NCI-H2227 (cell line): Measurements from ENCODE around the gene LMBR1.
"Not testable (repeated sequence)": the region's sequence is repeated elsewhere in the genome, so short reads cannot be mapped to it uniquely, and the experiment has no call there.

Experiments
- DNase-seq: peaks from one replicate; lab custom pipeline; 2025; ENCODE audit not compliant: unreplicated experiment; lab: John Stamatoyannopoulos, UW

Gene LMBR1

DNA sequence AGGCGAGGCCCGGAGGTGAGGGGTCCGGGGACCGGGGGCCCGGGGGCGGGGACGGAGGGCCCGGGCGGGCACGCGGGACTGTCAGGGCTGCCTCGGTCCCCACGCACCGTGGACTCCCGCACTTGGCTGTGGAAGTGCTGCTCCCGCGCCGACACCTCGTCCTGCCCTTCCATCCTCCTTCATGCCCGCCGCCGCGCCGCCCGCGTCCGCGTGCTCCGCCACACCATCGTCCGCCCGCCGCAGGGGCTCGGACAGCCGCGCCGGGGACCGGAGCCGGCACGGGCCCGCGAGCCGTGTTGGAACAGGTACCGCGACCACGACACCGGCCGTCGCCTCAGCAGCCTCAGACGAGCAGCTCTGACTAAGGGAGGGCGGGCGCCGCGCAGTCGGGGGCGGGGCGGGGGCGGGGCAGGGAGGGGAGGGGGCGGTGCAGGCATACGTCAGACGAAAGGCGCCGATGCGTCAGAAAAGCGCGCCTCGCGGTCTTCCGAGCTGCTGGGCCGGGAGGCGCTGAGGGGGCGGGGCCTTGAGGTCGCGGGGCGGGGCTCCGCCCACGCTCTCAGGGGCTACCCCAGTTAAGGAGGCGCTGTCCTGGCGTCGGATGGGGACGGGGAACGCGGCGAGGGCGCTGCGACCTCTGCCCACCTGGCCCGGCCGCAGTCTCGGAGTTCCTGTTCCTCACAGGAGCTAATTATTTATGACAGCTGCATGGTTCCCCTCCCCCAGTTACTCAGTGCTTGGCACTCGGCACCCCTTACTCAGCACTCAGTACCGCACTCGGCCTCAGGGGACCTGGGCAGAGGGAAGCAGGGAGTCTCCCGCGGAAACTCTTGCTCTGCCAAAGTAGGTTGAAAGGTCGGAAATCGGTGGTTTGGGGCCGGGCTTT is at the start of gene LMBR1:
TSS of gene LMBR1 (minus strand) at position 363 of the 886 bp plus-strand sequence. CDS start at position 173, 190 bp downstream.
- DNase-seq, result peak; percentile 97

DNA sequence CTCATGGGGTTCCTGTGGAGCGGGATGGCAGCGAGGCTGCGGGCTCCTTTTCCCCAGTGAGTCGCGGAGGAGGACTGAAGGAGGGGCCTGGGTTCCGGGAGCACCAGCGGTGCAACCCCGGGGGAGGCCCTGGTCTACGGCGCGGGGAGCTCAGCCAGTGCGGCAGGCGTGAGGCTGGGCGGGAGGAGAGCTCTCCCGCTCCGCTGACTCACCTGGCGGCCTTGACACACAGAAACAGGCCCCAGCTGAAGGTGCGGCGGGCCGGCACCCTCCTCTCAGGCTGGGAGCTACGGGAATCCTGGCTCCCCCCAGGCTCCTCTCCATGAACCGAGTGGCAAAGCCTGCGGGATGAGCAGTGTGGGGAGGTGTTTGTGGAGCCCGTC is 49.7 kb upstream of the LMBR1 start:
- DNase-seq, result no peak

DNA sequence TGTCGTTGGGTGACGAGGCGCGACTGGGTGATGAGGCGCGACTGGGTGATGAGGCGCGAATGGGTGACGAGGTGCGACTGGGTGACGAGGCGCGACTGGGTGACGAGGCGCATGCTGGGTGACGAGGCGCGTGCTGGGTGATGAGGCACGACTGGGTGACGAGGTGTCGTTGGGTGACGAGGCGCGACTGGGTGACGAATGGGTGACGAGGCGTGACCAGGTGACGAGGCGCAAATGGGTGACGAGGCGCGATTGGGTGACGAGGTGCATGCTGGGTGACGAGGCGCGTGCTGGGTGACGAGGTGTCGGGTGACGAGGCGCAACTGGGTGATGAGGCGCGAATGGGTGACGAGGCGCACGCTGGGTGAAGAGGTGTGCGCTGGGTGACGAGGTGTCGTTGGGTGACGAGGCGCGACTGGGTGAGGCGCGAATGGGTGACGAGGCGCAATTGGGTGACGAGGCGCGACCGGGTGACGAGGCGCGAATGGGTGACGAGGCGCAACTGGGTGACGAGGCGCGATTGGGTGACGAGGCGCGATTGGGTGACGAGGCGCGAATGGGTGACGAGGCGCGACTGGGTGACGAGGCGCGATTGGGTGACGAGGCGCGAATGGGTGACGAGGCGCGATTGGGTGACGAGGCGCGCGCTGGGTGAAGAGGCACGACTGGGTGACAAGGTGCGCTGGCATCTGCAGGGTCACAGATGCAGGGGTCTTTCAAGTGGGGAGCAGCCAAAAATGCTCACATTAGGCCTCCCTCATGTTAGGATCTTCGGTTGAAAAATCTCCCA is 48.6 kb upstream of the LMBR1 start:
- no peak for DNase-seq

- DNase-seq, result no peak
Measured at GRCh38 chr7:156940421-156941122, 47.6 kb upstream of the LMBR1 start.

- not testable (repeated sequence) for DNase-seq
Measured at GRCh38 chr7:156936766-156937165, 43.8 kb upstream of the LMBR1 start.

DNA sequence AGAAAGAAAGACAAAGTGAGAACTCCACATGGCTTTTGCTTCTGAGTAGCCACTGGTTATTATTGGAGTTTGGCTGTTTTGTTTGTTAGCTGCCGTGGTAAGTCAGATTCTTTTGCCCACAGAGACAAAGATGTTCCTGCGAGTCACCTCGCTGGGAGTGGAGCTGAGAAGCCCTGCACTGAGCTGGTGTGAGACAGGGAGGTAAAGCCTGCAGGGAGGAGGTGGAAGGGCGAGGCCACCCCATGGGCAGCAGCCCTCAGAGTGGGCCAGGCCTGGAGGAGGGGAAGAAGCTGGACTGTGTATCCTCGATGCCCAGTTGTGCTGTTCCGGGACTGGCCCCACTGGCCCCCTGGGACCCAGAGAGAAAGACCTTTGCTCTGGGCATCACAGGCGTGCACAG is 42.3 kb upstream of the LMBR1 start:
- no peak for DNase-seq

DNA sequence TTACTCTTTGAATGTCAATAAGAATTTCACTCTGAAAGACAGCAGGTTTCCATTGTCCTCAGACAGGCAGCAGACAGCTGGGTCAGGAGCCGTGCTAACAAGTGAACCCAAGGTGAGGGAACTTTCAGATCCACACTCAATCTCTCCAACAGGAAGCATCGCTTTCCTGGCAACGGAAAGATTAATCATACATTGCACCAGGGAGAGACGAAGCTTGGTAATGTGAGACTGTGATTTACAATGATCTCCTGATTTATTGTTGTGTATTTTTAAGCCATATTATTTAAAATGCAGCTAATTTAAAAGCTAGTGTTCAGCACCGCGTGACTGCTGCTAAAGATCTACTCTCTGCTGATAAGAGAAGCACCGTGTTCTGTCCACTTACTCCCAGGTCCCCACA is 39.0 kb upstream of the LMBR1 start:
- DNase-seq, result peak; percentile 30

DNA sequence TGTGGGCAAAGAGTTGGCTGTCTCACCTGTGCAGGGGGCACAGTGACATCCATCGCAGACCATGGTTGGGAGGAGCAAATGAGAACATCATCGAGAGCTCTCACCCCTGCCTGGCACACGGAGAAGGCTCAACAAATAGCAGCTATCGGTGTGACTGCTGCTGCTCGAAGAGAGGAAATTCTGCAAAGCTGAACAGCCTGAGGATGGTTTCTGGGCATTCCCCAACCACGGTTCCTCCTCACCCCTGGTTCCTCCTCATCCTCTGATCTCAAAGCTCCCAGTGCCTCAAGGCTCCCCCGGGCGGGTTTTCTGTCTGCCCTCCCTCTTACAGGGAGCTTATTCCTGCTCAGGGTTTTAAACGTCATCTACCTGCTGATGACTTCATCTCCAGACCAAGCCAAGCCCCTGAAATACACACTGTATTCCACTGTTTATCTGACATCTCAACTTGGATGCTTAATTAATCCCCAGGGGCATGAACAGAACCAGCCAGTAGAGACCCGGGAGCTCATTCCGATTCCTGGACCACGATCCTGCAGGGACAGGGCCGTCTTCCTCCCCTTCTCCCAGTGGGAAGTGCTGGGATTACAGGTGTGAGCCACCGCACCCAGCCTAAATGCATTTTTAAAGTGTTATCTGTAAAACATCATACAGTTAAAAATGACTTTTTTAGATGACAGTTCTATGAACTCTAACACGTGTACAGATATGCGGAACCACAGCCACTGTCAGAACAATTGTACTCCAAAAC is 37.0 kb upstream of the LMBR1 start:
- DNase-seq, result no peak

GRCh38 chr7:156928406-156928747 is 35.4 kb upstream of the LMBR1 start:
- DNase-seq, result no peak

GRCh38 chr7:156927571-156928405 is 34.8 kb upstream of the LMBR1 start:
- no peak for DNase-seq

- not testable (repeated sequence) for DNase-seq
Measured at GRCh38 chr7:156925821-156926220, 32.8 kb upstream of the LMBR1 start.

DNA sequence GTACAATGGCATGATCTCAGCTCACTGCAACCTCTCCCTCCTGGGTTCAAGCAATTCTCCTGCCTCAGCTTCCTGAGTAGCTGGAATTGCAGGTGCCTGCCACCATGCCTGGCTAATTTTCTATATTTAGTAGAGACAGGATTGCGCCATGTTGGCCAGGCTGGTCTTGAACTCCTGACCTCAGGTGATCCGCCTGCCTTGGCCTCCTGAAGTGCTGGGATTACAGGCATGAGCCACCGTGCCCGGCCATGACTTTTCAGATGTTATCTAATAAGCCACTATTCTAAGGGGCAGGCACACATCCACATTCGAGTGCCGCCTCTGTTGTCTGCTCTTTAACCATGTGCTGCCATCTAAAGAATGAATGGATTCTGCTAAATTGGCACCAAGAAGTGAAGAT is 29.3 kb upstream of the LMBR1 start:
- not testable (repeated sequence) for DNase-seq

GRCh38 chr7:156920487-156921373 is 27.7 kb upstream of the LMBR1 start:
- DNase-seq, result not testable (repeated sequence)

DNA sequence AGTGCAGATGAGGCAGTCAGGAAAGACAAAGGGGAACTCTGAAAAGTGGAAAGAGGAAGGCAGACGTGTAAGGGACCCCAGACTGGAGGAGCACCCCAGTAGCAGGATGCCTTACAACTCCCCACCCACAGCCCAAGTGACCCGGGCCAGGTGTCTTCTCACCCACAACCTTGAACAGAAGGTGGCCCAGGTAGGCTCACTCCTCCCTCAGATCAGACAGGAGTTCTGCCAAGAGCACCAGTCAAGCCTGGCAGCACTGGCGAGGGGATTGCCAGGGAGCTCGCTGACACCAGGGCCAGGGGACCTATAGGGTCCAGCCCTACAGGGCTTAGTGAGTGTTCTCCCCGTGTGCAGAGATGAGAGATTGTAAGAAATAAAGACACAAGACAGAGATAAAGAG is 27.1 kb upstream of the LMBR1 start:
- no peak for DNase-seq

DNA sequence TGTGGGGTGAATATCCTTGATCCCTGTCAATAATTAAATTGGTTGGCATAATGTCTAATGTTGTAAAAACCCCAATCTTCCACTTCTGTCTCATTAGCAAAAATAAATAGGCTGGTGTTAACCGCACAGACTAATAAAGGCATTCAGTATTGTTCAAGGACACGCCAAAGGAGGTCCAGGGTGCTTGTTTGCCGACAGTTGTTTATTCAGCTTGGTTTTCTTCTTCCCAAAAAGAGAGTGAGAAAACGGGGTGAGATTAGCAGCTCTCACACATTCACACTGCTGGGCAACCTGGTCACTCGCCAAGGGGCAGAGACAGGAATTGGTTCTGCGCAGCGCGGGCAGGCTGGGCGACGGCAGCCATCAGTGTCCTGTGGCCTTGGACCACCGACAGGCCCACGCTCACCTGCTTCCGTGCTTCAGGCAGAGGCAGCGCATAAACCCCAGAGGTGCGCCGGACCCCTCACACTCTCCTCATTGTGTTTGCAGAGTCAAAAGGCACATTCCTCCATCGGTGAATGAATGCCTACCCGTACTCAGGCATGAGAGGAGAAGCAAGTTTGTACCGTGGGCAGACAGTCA is 26.2 kb upstream of the LMBR1 start:
- DNase-seq, result no peak

DNA sequence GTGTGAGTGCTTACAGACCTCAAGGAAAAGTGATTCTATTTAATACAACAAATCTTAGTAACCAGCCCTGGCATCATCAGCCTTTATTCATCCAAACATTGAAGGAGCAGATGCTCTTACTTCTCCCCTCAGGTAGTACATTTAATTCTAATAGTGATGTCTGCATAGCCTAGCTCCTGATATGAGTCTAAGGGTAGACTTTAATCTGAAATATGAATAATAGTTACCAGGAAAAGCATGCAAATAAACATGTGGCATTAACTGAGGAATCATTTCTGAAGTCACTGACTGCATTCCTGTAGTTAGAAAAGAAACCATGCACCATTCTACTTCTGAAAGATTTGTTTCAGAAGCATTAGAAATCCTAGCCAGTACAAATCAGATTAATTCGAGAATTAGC is 25.7 kb upstream of the LMBR1 start:
- no peak for DNase-seq

GRCh38 chr7:156909574-156910252 is 16.7 kb upstream of the LMBR1 start:
- not testable (repeated sequence) for DNase-seq

GRCh38 chr7:156907656-156908055 is 14.7 kb upstream of the LMBR1 start:
- DNase-seq, result no peak
